Measurements from ENCODE around the gene NUP58. TPM values are rescaled to one million over a fixed set of nuclear protein-coding genes. Genes with fewer than 3 reads are reported as not detected.

Gene NUP58
- total RNA-seq, 1 experiment from 2014 or later, result 101 TPM

DNA sequence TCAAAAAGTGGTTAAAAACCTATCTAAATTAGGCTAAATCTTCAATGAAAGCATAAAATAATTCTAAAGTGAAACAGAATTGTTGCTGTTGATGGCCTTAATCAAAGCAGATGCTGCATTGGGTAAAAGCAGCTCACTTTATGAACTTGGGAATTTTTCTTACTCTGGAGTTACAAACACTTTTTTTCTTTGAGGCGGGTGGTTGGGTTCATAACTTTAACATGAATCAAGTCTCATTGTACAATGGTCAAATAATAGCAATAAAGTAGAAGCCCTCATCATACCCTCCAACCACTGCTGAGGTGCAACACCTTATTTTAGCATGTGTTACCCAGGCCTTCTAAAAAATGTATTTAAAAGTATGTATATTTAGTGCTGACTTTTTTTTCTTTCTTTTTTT is 29.1 kb downstream of the NUP58 start:
- CTCF ChIA-PET, result no interaction called here
- no peaks in the 10 kb centered on the region for H3K9me3 ChIP-seq (ENCODE audit: control insufficient read depth in 1 of 2, insufficient read depth in 1 of 2, low read depth in 1 of 2, low read length in 2 of 2)
- no peak overlapping the region for H2AFZ ChIP-seq (ENCODE audit: low read depth, low read length, poor library complexity, severe bottlenecking)
- POLR2A ChIA-PET, result no interaction called here
- H3K27me3 ChIP-seq (ENCODE audit: insufficient read depth, low read length), result no peaks in the 10 kb centered on the region
- H3K4me2 ChIP-seq (ENCODE audit: low read length), result no peak overlapping the region
- H3K4me1 ChIP-seq (ENCODE audit: control insufficient read depth in 1 of 2, insufficient read depth in 2 of 2, low read length in 2 of 2), result no peaks in the 10 kb centered on the region
- H3K4me3 ChIP-seq (replicated peaks in 1 of 2; ENCODE audit: low read depth in 1 of 2, low read length in 2 of 2), result no peak overlapping the region
- ATAC-seq, result no peak
- no peak overlapping the region for H3K9ac ChIP-seq (ENCODE audit: low read length)
- H3K27ac ChIP-seq (ENCODE audit: low read depth, low read length), result no peak overlapping the region
- no peak for TF ChIP-seq FOSL1 (IDR thresholded peaks at IDR 0.05; ENCODE audit: low read depth)
- no peak for TF ChIP-seq YY1 (IDR thresholded peaks at IDR 0.05; ENCODE audit: extremely low read depth, insufficient replicate concordance, low read depth, low read length)
- no peak for TF ChIP-seq SRF (IDR thresholded peaks at IDR 0.05; ENCODE audit: low read depth)
- no peak for TF ChIP-seq POLR2AphosphoS5 (IDR thresholded peaks at IDR 0.05; ENCODE audit: low read depth, low read length)
- no peak for TF ChIP-seq CEBPB (IDR thresholded peaks at IDR 0.05; ENCODE audit: low read depth)
- TF ChIP-seq, protein P1, sequence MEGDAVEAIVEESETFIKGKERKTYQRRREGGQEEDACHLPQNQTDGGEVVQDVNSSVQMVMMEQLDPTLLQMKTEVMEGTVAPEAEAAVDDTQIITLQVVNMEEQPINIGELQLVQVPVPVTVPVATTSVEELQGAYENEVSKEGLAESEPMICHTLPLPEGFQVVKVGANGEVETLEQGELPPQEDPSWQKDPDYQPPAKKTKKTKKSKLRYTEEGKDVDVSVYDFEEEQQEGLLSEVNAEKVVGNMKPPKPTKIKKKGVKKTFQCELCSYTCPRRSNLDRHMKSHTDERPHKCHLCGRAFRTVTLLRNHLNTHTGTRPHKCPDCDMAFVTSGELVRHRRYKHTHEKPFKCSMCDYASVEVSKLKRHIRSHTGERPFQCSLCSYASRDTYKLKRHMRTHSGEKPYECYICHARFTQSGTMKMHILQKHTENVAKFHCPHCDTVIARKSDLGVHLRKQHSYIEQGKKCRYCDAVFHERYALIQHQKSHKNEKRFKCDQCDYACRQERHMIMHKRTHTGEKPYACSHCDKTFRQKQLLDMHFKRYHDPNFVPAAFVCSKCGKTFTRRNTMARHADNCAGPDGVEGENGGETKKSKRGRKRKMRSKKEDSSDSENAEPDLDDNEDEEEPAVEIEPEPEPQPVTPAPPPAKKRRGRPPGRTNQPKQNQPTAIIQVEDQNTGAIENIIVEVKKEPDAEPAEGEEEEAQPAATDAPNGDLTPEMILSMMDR (IDR thresholded peaks at IDR 0.05 in 2 of 3, conservative IDR thresholded peaks at IDR 0.05 in 1 of 3; ENCODE audit: borderline replicate concordance in 1 of 3, insufficient read depth in 1 of 3, low read depth in 2 of 3, low read length in 2 of 3), result no peak
- no peak for TF ChIP-seq TCF7L2 (IDR thresholded peaks at IDR 0.05; ENCODE audit: borderline replicate concordance, extremely low read depth, insufficient read depth, insufficient read length)
- TF ChIP-seq CBX3 (IDR thresholded peaks at IDR 0.05; ENCODE audit: low read depth), result no peak
- peaks cover 58% of the 10 kb centered on the region for H3K79me2 ChIP-seq (ENCODE audit: insufficient read depth, low read length)
- H4K20me1 ChIP-seq (ENCODE audit: insufficient read depth), result peaks cover 18% of the 10 kb centered on the region; the same call in 1 of the 2 replicates
- DNase-seq (ENCODE audit: low read depth, low spot score), result no peak
- RAD21 ChIA-PET (ENCODE audit: low non-redundant PET in 1 of 2, low total read pairs in 2 of 2, uncharacterized antibody in 2 of 2, unreplicated experiment in 2 of 2), result no interaction called here
- intact Hi-C loops (cut with micrococcal nuclease), result no loop called here
- H3K9me2 ChIP-seq (ENCODE audit: insufficient read depth), result no peaks in the 10 kb centered on the region
- H3K36me3 ChIP-seq (ENCODE audit: control insufficient read depth in 1 of 2, insufficient read depth in 2 of 2, low read length in 2 of 2), result peaks cover 51 to 69% of the 10 kb centered on the region in 2 experiments
- BruUV-seq (replicated peaks), result no TSS peak

DNA sequence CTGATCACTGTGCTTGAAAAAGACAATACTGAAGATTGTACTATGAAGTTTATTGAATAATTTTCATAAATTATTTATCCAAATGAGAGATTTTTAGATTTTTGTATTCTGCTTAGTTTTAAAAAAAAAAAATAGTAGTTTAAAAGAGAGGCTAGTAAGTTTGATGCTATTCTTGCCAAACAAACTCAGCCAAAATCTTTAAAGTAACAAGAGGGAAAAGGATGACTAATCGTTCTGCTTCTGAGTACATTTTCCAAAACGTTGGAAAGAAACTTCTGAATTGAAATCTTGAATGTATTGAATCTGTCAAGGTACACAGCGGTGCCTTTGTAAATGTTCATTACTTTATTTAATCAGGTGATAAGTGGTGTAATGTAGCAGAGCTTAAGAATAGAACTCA is 34.4 kb downstream of the NUP58 start:
- ChIA-PET POLR2A (no interaction called here), RAD21 (ENCODE audit: low non-redundant PET in 1 of 2, low total read pairs in 2 of 2, uncharacterized antibody in 2 of 2, unreplicated experiment in 2 of 2) (no interaction called here), CTCF (no interaction called here)
- Histone ChIP-seq H3K27ac (ENCODE audit: low read depth, low read length) (no peak overlapping the region), H3K36me3 (ENCODE audit: control insufficient read depth in 1 of 2, insufficient read depth in 2 of 2, low read length in 2 of 2) (peaks cover 27 to 50% of the 10 kb centered on the region in 2 experiments), H3K9me3 (ENCODE audit: control insufficient read depth in 1 of 2, insufficient read depth in 1 of 2, low read depth in 1 of 2, low read length in 2 of 2) (no peaks in the 10 kb centered on the region), H3K9ac (ENCODE audit: low read length) (no peak overlapping the region), H3K79me2 (ENCODE audit: insufficient read depth, low read length) (peaks cover 45% of the 10 kb centered on the region), H3K4me1 (ENCODE audit: control insufficient read depth in 1 of 2, insufficient read depth in 2 of 2, low read length in 2 of 2) (no peaks in the 10 kb centered on the region), H2AFZ (ENCODE audit: low read depth, low read length, poor library complexity, severe bottlenecking) (no peak overlapping the region), H3K9me2 (ENCODE audit: insufficient read depth) (no peaks in the 10 kb centered on the region), H4K20me1 (ENCODE audit: insufficient read depth) (0 out of 2 replicates have a peak, but pooled peaks cover 14% of the 10 kb centered on the region), H3K4me3 (replicated peaks in 1 of 2; ENCODE audit: low read depth in 1 of 2, low read length in 2 of 2) (no peak overlapping the region), H3K27me3 (ENCODE audit: insufficient read depth, low read length) (no peaks in the 10 kb centered on the region), H3K4me2 (ENCODE audit: low read length) (no peak overlapping the region)
- intact Hi-C loops (cut with micrococcal nuclease), result no loop called here
- no TSS peak for BruUV-seq (replicated peaks)
- TF ChIP-seq SP1 (IDR thresholded peaks at IDR 0.05; ENCODE audit: low read depth), result no peak
- no peak for TF ChIP-seq POLR2AphosphoS5 (IDR thresholded peaks at IDR 0.05; ENCODE audit: low read depth, low read length)
- TF ChIP-seq ZNF274 (IDR thresholded peaks at IDR 0.05; ENCODE audit: low read depth, low read length), result no peak
- TF ChIP-seq CBX3 (IDR thresholded peaks at IDR 0.05; ENCODE audit: low read depth), result no peak
- no peak for TF ChIP-seq EZH2phosphoT487 (IDR thresholded peaks at IDR 0.05; ENCODE audit: borderline replicate concordance)
- TF ChIP-seq ATF3 (IDR thresholded peaks at IDR 0.05), result no peak
- TF ChIP-seq, protein P1 (IDR thresholded peaks at IDR 0.05 in 2 of 3, conservative IDR thresholded peaks at IDR 0.05 in 1 of 3; ENCODE audit: borderline replicate concordance in 1 of 3, insufficient read depth in 1 of 3, low read depth in 2 of 3, low read length in 2 of 3), result no peak
- no peak for TF ChIP-seq ELF1 (IDR thresholded peaks at IDR 0.05; ENCODE audit: borderline replicate concordance, low read depth)
- no peak for TF ChIP-seq SIN3A (IDR thresholded peaks at IDR 0.05; ENCODE audit: low read depth)
- no peak for TF ChIP-seq ZFX (IDR thresholded peaks at IDR 0.05)
- TF ChIP-seq TCF7L2 (IDR thresholded peaks at IDR 0.05; ENCODE audit: borderline replicate concordance, extremely low read depth, insufficient read depth, insufficient read length), result no peak
- TF ChIP-seq, protein P2, sequence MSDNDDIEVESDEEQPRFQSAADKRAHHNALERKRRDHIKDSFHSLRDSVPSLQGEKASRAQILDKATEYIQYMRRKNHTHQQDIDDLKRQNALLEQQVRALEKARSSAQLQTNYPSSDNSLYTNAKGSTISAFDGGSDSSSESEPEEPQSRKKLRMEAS (IDR thresholded peaks at IDR 0.05), result no peak
- DNase-seq (ENCODE audit: low read depth, low spot score) (no peak), ATAC-seq (no peak)

All from HCT116 (cell line).